GM18861 (cell line): ENCODE data around the gene NDC80.
"Not testable (repeated sequence)": the region's sequence is repeated elsewhere in the genome, so short reads cannot be mapped to it uniquely, and the experiment has no call there.

Source experiments
- ATAC-seq: cut with Tn5 transposase; IDR thresholded peaks from one replicate; pipeline ENCODE4 v1.9.1; 2021; ENCODE audit not compliant: unreplicated experiment

The NDC80 gene

GRCh38 chr18:2571200-2572170 is at the start of gene NDC80, which contains the start of gene METTL4:
NDC80 (plus strand) TSS chr18:2571557; CDS start chr18:2572986, 1,429 bp downstream.
METTL4 (minus strand) TSS chr18:2571505; CDS start chr18:2567216, 4,289 bp downstream.
- ATAC-seq, result peak; percentile 75

- no peak for ATAC-seq
Measured at GRCh38 chr18:2522112-2522511, 49.2 kb upstream of the NDC80 start.

DNA sequence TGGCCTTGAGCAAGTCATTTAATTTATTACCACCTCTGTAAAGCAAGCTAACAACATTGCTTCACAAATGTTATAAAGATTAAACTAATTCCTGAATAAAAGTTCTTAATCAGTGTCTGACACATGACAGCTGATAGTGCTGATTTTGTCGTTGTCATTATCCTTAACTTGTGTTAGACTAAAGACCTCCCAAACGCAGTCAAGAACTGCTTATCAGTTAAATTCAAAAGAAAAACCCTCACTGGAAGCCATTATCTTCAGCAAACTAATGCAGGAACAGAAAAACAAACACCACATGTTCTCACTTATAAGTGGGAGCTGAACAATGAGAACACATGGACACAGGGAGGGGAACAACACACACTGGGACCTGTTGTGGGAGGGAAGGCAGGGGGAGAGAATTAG is 46.6 kb upstream of the NDC80 start:
- ATAC-seq, result not testable (repeated sequence)

DNA sequence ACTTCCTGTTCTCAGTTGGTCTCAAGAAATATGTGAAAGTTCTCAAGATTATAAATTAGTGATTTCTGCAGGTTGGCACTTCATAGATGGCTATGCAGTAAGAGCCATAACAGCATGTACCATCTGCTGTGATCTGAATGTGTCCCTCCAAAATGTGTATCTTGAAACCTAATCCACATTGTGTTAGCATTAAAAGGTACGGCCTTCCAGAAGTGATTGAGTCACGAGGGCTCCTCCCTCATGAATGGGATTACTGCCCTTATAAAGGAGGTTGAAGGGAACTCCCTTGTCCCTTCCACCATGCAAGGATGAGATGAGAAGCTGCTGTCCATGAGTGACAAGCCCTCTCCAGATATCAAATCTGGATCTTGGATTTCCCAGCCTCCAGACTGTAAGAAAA is 45.0 kb upstream of the NDC80 start:
- ATAC-seq, result no peak

- no peak for ATAC-seq
Measured at GRCh38 chr18:2529154-2529553, 42.2 kb upstream of the NDC80 start.

DNA sequence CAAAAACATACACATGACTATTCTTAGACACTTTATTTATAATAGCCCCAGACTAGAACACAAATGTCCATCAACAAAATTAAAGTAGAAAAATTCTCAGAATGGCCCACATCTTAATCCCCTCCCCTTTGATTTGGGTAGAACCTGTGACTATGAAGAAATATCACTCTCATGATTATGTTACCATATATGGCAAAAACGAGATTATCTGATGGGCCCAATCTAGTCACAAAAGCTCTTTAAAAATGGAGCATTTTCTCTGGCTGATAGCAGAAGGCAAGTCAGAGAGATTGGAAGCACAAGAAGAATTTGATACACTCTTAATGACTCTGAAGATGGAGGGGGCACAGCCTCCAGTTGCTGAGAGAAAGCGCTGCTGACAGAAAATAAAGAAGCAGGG is 39.6 kb upstream of the NDC80 start:
- no peak for ATAC-seq

DNA sequence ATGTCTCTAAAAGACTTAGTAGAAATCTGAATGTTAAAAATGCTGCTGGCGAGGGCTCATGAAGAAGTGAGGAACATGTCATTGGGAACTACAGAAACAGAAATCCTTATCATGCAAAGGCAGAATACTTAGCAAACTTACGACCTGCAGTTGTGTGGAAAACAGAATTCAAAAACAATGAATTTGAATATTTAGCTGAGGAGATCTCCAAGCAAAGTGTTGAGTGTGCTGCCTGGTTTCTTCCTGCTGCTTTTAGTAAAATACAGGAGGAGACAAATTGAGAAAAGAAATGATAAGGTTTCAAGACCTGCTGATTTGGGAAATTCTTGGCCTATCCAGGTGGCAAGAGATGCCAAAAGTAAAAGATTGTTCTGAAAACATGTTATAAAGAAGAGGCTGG is 38.6 kb upstream of the NDC80 start:
- no peak for ATAC-seq

- ATAC-seq, result no peak
Measured at GRCh38 chr18:2534906-2535305, 36.5 kb upstream of the NDC80 start.

GRCh38 chr18:2535419-2535910 is 35.9 kb upstream of the NDC80 start:
- ATAC-seq, result no peak

DNA sequence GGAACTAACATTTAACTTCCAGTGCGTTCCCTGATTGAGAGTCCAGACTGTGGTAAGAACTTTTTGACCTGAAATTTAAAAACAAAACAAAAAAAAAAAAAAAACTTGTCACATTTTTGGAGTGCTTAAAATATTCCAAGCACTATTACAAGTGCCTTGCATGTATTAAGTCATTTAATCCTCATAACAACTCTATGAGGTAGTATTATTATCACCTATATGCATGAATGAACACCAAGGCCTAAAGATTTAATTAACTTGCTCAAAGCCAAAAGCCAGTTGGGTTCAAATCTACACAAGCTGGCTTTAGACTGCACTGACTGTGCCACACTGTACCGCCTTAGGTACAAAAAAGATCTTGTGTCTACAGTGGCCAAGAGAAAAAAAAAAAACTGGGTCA is 35.3 kb upstream of the NDC80 start:
- ATAC-seq, result no peak

DNA sequence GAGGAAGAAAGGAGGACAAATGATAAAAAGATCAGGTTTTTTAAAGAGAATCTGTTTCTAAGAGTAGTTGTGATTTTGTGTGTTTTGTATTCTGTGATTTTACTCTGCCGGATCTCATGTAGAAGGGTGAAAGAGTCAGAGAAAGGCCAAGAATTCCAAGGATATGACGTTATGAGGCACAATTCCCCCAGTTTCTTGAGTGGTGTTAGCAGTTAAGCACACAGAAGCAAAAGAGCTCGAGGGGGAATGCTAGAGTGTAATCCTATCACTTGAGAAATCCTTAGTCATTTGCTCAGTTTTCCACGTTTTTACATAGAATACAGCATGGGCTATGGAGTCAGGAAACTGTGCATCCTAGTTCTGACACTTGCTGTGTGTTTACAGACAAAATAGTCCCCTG is 34.9 kb upstream of the NDC80 start:
- no peak for ATAC-seq

DNA sequence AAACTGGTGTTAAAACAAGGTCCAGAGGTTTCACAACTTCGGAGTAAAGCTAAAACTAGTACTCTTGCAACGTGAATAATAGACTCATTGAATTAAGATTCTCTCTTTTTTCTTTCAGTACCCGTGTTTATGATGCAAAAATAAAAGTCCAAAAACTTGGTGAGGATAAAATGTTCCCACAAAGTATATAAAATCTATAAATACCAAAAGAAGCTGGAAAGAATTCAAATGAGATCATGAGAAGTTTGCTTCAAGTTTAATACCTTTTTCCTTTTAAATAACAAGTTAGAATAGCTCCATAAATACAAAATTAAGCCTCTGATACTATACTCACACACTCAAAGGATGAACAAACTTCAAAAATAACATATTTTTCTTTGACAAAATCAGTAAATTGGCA is 34.1 kb upstream of the NDC80 start:
- ATAC-seq, result no peak

DNA sequence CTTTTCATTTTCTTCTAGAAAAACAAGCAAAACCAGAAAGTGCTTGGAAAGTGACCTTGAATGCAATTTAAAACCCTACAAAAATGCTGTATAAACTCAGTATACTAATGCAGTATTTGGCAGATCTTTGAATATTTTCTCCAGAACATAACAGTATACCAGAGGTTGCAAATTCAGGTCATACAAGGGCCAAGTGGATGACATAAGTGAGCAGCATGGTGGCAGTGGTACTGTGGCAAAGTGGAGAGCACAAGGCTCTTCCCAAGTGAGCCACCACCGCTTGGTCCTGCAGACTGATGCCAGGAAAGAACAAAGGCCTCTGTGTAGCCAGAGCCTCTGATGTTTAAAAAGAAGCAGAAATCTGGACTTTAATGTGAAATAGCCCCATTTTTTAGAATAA is 33.1 kb upstream of the NDC80 start:
- ATAC-seq, result no peak

DNA sequence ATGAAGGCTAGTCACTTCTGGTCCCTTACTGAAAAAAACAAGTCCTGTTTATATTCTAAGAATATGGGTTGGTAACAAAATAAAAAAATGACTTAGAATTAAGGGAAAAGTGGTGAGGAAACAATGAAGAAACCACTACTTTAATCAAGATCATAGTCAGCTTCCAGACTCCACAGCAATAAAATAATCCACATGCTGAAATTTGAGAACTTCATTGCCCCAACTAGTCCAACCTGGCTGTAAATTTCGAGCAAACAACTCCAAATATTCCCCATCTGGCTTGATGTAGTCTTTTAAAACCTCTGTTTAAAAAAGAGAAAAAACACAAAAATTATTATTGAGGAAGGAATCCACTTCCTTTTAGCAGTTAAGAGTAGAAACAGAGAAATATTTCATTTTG is 32.5 kb upstream of the NDC80 start:
- ATAC-seq, result no peak

DNA sequence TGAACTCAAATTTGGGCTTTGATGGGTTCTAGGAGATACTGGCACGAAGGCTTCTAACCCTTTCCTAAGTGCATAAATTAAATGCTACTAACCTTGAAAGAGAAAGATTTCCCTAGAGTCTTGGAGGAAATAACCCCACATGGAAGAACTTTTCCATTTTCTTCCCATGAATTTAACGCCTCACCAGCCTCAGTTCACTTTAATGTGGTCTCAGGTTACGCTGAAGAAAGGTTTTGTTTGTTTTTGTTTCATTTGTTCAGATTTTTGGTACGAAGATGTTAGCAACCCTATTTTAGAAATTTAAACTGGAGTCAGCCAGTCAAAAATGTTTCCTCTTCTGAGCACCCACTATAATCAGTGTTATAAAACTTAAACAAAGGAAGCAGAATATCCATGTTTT is 30.8 kb upstream of the NDC80 start:
- no peak for ATAC-seq

- peak; percentile 57 for ATAC-seq
Measured at GRCh38 chr18:2541925-2542563, 29.3 kb upstream of the NDC80 start.

DNA sequence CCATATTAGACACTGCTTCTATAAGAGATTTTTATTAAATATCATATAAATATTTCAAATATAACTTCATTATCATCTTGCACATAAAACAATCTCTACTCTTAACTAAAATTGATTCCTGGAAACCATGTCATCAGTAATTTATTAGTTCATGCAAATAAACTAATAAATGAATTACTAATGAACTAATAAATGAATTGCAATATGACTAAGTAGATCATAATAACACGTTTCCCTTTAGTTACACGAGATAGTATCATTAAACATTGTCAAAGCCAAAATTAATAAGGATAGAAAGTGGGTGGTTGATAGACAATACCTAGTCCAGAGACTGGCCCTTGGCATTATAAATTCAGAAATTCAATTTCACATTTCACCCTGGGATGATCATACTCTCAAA is 26.2 kb upstream of the NDC80 start:
- no peak for ATAC-seq

GRCh38 chr18:2547477-2548087 is 23.8 kb upstream of the NDC80 start:
- ATAC-seq, result no peak

- ATAC-seq, result no peak
Measured at GRCh38 chr18:2549462-2549861, 21.9 kb upstream of the NDC80 start.

DNA sequence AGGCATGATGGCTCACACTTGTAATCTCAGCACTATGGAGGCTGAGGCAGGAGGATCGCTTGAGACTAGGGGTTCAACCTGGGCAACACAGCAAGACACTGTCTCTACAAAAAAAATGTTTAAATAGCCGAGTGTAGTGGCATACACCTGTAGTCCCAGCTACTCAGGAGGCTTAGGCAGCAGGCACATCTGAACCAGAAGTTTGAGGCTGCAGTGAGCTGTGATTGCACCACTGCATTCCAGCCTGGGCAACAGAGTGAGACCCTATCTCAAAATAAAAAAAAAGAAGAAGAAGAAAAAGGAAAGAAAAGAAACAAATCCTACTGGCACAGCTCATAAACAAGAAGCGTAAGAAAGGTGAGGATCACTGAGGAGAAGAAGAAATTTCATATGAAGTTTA is 19.9 kb upstream of the NDC80 start:
- ATAC-seq, result no peak

- ATAC-seq, result no peak
Measured at GRCh38 chr18:2554696-2555095, 16.7 kb upstream of the NDC80 start.

DNA sequence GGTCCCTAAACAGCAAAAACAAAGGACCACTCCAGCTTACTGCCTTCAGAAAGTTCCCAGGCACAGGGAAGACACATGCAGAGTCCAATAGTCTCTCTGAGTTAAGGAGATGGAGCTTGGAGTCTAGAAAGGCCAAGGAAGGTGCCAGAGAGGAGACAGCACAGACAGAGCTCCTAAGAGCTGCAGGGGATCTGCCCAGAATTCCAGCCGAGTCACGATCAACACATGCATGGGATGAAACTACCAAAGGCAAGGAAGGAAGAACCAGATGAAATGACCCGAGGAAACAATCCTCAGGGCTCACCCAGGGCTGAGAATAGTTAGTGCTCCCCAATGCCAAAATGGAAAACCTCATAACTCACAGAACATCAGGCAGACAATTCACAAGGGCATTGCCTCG is 15.5 kb upstream of the NDC80 start:
- ATAC-seq, result no peak
